Neural crest cell (in vitro differentiated cells): ENCODE results near the gene PHF13. TPM values are rescaled to one million over a fixed set of nuclear protein-coding genes. Genes with fewer than 3 reads are reported as not detected.

ENCODE experiments used
- DNase-seq: peaks from one replicate; pipeline ENCODE4 v3.0.0; 2021; ENCODE audit warnings: low read depth, mixed read lengths, low spot score
- H3K27ac Mint-ChIP-seq: one replicate; pipeline ENCODE4 v1.8.0; 2021; ENCODE audit warnings: mild to moderate bottlenecking, mixed read lengths; ENCODE audit not compliant: unreplicated experiment
- H3K27me3 Mint-ChIP-seq: 2 replicates; pipeline ENCODE4 v1.8.0; 2021; ENCODE audit warnings: low read depth, mild to moderate bottlenecking, mixed read lengths
- H3K36me3 Mint-ChIP-seq: 2 replicates; pipeline ENCODE4 v1.8.0; 2021; ENCODE audit warnings: low read depth, mild to moderate bottlenecking, mixed read lengths
- H3K4me1 Mint-ChIP-seq: 2 replicates; pipeline ENCODE4 v1.8.0; 2021; ENCODE audit warnings: mixed read lengths
- H3K4me3 Mint-ChIP-seq: one replicate; pipeline ENCODE4 v1.8.0; 2021; ENCODE audit warnings: mild to moderate bottlenecking, mixed read lengths
- H3K9me3 Mint-ChIP-seq: 2 replicates; pipeline ENCODE4 v1.8.0; 2021; ENCODE audit warnings: mixed read lengths
- total RNA-seq: library from RNA; stranded (reverse); gene quantifications from 2 replicates; pipeline ENCODE4 v1.2.1, GENCODE V29; 2021
- TF ChIP-seq, protein P1 (sequence below): fragments of 200-600 bp; sonication (generic); conservative IDR thresholded peaks from 2 replicates; pipeline ENCODE4 v1.5.0; 2021; ENCODE audit warnings: antibody characterized with exemption, mild to moderate bottlenecking

Gene PHF13
- total RNA-seq, 1 donor from 2014 or later = 33.5 TPM

DNA sequence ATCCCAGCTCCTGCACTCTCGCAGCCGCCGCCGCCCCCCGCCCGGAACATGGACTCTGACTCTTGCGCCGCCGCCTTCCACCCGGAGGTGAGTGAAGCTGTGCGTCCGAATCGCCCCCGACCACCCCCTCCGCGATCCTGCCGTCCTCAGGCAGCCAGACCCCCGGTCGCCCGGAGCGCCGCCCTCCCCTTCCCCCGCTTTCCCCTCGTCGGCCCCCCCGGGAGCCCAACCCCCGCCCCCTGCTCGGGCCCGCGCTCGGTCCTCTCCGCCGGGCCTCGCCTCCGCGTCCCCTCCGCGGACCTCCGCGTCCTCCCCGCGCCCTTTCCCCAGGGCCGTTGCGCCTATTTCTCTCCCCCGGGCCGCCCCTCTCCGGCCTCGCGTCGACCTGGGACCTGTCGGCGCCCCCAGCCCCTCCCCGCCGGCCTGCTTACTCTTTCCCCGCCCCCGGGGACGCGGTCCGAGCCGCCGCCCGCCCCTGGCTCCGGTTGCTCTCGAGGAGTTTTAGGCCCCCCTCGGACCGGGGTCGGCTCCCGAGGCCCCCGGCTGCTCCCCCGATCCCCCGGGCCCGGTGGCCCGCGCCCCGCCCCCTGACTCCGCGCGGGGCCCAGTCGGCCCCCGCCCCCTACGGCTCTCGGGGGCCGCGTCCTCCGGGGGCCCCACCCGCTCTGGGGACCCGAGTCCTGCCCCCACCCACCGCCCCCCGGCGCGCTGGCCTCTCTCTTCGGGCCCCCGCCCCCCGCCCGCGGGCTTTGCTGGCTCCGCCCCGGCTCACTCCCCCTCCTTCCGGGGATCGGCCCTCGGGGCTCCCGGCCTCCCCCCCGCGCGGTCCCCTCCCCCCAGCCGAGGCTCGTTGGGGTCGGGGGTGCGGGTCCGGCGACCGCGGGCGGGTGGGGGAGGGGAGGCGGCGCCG, 743 bp downstream of the PHF13 start:
- DNase-seq = peak; percentile 39
- H3K9me3 Mint-ChIP-seq = no peaks in the 10 kb centered on the region
- TF ChIP-seq, protein P1, sequence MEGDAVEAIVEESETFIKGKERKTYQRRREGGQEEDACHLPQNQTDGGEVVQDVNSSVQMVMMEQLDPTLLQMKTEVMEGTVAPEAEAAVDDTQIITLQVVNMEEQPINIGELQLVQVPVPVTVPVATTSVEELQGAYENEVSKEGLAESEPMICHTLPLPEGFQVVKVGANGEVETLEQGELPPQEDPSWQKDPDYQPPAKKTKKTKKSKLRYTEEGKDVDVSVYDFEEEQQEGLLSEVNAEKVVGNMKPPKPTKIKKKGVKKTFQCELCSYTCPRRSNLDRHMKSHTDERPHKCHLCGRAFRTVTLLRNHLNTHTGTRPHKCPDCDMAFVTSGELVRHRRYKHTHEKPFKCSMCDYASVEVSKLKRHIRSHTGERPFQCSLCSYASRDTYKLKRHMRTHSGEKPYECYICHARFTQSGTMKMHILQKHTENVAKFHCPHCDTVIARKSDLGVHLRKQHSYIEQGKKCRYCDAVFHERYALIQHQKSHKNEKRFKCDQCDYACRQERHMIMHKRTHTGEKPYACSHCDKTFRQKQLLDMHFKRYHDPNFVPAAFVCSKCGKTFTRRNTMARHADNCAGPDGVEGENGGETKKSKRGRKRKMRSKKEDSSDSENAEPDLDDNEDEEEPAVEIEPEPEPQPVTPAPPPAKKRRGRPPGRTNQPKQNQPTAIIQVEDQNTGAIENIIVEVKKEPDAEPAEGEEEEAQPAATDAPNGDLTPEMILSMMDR = no peak
- H3K36me3 Mint-ChIP-seq = no peaks in the 10 kb centered on the region
- H3K27ac Mint-ChIP-seq = no peak overlapping the region
- peaks cover 35% of the 10 kb centered on the region for H3K4me1 Mint-ChIP-seq
- H3K27me3 Mint-ChIP-seq = no peaks in the 10 kb centered on the region
- peak overlapping the region; percentile 74 for H3K4me3 Mint-ChIP-seq

DNA sequence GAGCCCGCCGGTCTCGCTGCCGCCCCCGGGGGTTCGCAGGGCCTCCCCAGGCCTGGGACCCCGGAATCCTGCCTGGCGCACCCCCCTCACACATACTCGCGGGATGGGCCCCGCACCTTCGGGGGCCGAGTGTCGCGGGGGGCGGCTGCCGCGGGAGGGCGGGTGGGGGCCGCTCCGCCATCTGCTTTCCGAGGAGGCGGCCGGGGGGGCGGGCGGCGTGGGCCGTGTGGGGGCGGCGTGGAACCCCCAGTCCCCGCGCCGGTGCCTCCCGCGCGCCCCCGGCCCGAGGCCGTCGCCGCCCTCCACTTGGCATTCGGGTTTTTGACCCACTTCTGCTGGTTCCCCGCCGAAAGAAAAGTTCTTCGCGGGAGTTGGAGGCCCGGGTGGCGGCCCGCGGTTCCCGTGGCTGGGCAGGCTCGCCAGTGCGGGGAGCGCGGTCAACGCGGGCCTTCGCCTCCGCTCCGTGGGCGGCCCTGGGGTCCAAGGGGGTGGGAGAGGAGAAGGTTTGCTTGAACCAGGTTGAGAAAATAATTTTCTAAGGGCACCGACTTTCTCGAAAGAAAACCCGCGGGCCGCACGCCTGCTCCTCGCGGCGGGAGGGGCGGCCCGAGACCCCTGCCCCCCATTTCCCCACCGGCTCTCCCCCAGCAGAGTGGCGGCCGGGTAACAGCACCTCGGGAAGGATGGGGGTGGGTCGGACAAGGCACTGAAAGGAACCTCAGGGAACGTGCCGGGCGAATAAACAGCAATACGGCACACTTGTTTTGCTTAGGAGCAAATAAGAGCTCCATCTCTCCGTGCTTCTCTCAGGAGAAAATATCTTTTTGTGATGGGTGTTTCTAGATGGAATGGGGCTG, 1.6 kb downstream of the PHF13 start:
- Mint-ChIP-seq H3K4me1 (peaks cover 30% of the 10 kb centered on the region), H3K36me3 (peaks cover 2% of the 10 kb centered on the region), H3K9me3 (no peaks in the 10 kb centered on the region), H3K4me3 (peak overlapping the region; percentile 83), H3K27ac (no peak overlapping the region), H3K27me3 (no peaks in the 10 kb centered on the region)
- TF ChIP-seq, protein P1 = no peak
- no peak for DNase-seq

DNA sequence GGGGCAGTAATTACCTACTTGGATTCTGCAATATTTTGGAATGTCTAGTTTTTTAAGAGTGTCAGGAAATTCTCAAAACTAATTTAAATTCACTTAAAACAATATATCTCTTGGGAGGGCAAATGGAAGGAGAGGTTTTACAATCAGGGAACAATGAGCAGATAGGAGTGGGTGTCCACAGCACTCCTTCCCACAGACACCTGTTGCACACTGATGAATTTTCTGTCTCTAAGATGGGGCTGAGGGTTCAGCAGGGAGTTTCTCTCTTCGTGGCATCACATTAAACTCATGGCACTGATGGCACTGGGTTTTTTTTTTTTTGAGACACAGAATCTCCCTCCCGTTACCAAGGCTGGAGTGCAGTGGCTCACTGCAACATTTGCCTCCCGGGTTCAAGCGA, 5.5 kb downstream of the PHF13 start:
- H3K27ac Mint-ChIP-seq = no peak overlapping the region
- DNase-seq = no peak
- H3K9me3 Mint-ChIP-seq = no peaks in the 10 kb centered on the region
- H3K4me1 Mint-ChIP-seq = peaks cover 20% of the 10 kb centered on the region
- H3K36me3 Mint-ChIP-seq = peaks cover 7% of the 10 kb centered on the region
- H3K27me3 Mint-ChIP-seq = no peaks in the 10 kb centered on the region
- TF ChIP-seq, protein P1 = no peak
- peak overlapping the region; percentile 25 for H3K4me3 Mint-ChIP-seq

DNA sequence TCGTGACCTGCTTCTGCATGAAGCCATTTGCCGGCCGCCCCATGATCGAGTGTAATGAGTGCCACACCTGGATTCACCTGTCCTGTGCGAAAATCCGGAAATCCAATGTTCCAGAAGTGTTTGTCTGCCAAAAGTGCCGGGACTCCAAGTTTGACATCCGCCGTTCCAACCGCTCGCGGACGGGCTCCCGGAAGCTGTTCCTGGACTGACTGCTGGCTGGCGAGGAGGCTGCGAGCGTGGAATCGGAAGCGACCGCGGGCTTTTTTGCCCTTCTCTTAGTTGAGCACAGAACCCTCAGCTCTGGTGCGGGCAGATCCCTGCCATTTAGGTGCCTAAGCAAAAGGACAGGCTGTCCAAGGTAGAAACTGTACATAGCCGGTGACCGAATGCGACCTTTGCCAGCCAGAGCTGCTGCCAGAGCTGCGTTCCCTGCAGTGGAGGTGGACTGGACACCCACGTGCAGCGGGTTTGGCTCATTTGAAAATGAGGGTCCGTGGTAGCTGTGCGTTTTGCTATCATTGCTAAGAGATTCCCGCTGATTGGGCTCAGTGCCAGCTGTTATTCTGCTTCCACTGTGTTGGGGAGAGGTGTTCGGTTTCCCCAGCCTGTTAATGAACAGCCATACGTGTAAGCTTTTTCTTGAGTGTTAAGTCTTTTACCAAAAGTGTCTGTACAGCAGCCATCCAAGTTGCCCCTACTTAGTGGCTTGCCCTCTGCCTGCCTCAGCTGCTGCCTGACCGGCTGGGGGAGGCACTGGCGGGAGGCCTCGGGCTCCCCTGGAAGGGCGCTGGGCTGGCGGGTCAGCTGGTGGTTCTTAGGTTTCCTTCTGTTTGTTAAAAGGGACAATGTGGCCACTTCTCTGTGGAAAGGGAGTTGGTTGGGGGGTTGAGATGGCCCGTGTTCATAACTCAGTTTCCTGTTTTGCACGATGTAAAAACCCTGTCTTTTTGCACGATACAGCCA, 8.2 kb downstream of the PHF13 start:
- peak overlapping the region; percentile 35 for H3K27ac Mint-ChIP-seq
- H3K36me3 Mint-ChIP-seq = peaks cover 7% of the 10 kb centered on the region
- DNase-seq = no peak
- peak overlapping the region; percentile 92 for H3K4me3 Mint-ChIP-seq
- H3K9me3 Mint-ChIP-seq = no peaks in the 10 kb centered on the region
- TF ChIP-seq, protein P1 = no peak
- no peaks in the 10 kb centered on the region for H3K27me3 Mint-ChIP-seq
- peaks cover 28% of the 10 kb centered on the region for H3K4me1 Mint-ChIP-seq
